ENCODE results near the gene STS.

DNA sequence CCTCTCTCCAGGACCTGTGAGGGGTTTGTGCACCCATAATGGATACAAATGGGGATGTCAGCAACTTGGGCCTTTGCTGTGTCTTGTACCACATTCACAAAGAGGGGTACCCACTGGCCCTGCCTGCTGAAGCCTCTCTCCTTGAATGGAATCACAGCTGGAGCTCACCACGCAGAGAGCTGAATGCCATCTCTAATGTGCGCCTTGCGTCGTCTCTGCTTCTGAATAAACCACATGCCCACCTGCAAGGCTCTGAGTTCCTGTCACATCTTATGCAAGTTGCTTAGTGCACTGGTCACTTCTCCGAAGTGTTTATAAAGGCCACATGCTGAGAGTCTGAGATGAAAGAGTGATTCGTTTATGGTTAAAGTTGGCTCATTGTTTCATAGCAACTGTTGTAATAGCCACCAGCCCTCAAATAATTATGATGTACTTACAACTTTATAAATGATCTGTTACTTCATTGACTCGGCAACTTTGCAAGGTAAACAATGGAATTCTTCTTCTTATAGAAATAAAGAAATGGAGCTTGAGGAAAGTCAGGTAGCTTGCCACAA lies 6.6 kb downstream of the STS start:
- no peak for TF ChIP-seq YY1 (IDR thresholded peaks at IDR 0.05; ENCODE audit: low read depth)
- TF ChIP-seq EGR1 (IDR thresholded peaks at IDR 0.05), result no peak
- no peak for TF ChIP-seq CEBPB (IDR thresholded peaks at IDR 0.05)
